ENCODE results near the gene ZKSCAN3.

DNA sequence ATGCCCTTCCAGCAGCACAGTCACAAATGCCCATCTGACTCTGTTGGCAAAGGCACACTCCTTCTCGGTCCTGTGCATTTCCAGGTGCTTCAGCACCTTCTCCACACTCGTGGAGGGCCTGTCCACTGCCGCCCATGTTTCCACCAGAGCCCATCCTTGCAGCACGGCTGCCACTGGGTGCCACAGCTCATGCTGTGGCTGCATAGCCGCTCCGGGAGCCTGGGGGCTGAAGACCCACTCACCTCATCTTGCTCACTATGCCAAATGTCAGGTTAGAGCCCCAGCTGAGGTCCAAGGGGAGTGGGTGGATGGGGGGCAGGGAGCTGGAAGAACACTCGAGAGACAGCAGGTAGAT, 6.9 kb downstream of the ZKSCAN3 start:
- TF ChIP-seq, protein P1, sequence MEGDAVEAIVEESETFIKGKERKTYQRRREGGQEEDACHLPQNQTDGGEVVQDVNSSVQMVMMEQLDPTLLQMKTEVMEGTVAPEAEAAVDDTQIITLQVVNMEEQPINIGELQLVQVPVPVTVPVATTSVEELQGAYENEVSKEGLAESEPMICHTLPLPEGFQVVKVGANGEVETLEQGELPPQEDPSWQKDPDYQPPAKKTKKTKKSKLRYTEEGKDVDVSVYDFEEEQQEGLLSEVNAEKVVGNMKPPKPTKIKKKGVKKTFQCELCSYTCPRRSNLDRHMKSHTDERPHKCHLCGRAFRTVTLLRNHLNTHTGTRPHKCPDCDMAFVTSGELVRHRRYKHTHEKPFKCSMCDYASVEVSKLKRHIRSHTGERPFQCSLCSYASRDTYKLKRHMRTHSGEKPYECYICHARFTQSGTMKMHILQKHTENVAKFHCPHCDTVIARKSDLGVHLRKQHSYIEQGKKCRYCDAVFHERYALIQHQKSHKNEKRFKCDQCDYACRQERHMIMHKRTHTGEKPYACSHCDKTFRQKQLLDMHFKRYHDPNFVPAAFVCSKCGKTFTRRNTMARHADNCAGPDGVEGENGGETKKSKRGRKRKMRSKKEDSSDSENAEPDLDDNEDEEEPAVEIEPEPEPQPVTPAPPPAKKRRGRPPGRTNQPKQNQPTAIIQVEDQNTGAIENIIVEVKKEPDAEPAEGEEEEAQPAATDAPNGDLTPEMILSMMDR (IDR thresholded peaks at IDR 0.05), result no peak
- no peak for TF ChIP-seq POLR2A (IDR thresholded peaks at IDR 0.05)

Measured in body of pancreas (tissue), 4 donors.